Stimulated activated CD4-positive, alpha-beta T cell treated with anti-CD3 and anti-CD28 coated beads, Interleukin-15, amount 100 ng/mL, for 48 hours (primary cell): ENCODE measurements around the gene GRK5.

Source experiments
- DNase-seq, 2 donors: peaks; one replicate each; pipeline ENCODE4 v3.0.0-alpha.2; 2020; ENCODE audit warnings: low read depth in 2 of 2

GRK5 gene

GRCh38 chr10:119360181-119360921 lies 153.0 kb downstream of the GRK5 start:
- no peak for DNase-seq

DNA sequence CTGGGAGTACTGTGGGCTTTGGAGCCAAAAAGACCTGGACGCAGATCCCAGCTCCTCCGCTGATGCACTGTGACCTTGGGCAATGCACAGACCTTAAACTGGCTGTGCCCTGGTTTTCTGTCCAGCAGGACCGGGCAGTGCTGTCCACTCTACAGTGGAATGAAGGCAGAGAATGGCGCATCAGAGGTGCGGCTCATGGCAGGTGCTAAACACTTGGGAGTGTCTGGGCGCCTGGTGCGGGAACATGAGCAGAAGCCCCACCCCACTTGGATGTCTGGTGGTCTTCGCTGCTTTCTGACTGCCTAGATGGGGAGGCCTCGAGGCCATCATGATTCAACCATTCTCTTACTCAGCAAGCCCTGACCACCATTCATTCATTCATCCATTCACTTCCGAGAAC lies 153.7 kb downstream of the GRK5 start:
- no peak for DNase-seq

GRCh38 chr10:119362122-119362521 lies 154.8 kb downstream of the GRK5 start:
- DNase-seq, result no peak

DNA sequence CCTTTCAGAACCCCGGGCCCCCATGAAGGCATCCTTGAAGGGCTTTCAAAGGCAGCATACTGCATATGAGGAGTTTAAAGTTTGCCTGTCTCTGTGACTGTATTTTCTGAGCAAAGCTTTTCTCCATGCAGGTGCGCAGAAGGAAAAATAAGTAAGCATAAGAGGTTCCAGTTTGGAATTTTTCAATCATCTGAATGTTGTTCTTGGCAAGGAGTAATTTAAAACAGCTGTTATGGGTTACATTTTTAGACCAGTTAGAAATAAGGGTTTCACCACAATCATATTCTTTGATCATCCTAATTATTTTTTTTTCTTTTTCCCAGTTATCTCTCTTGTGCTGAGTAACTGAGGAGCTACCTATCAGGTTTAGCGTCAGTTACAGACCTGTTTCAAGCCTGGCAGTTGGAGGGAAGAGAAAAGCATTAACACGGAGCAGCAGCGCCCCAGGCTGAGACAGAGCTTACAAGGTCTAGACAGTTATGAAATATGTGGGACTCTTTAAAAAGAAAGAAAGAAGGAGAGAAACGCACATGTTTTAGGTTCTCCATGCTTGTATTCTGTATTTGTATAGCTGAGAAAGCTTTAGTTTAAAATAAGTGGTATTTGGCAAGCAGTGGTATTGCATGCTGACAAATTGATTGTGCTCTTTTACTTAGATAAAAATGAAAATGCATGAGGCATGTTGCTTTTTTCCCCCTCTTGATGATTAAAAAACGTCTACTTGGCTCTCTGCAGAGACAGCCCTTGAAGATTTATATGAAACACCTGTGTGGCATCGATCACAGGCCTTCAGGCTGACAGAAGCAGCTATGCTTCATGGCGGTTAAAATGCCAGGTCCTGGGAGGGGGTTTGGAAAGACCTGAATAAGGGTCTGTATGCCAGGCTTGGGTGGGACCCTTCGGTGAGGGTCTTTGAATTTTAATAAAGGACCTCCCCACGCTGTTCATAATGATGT lies 157.6 kb downstream of the GRK5 start:
- DNase-seq, result no peak

- DNase-seq, result no peak
Measured at GRCh38 chr10:119365773-119366599, 158.6 kb downstream of the GRK5 start.

- DNase-seq, result no peak
Measured at GRCh38 chr10:119367841-119368549, 160.6 kb downstream of the GRK5 start.

- DNase-seq, result no peak
Measured at GRCh38 chr10:119368581-119368980, 161.2 kb downstream of the GRK5 start.

GRCh38 chr10:119368991-119369869 lies 161.9 kb downstream of the GRK5 start:
- DNase-seq, result no peak

- DNase-seq, result no peak
Measured at GRCh38 chr10:119370111-119370741, 162.9 kb downstream of the GRK5 start.

DNA sequence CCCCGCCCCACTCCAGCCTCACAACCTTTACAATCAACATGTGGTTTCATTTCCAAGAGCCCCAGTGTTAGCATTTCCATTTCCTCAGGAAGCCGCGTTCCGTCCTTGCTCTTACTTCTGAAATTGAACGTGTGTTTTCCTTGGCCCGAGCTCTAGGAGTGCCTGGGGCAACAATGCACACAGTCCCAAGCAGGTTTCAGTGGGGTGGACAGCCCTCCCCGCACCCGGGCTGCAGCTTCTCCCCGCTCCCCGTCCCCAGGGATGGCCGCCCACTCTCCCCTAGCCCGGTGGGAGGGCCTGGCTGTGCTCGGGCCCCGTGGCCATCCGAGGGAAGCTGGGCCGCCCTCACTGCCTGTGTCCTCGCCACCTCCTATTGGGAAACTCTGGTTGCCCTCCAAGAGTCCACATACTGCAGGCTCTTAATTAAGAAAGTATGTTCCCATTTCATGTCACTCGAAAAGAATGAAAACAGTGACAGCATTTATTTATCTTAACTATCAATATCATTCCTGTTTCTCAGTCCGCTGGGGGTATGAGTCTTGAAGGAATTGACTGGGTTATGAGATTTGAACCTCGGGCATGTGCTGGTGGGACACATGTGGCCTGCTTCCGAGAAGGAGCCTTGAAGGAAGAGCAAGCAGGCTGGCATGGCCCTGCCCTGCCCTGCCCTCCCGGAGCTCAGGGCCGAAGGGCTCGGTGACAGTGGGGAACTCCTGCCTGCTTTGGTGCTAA lies 163.8 kb downstream of the GRK5 start:
- DNase-seq, result no peak

GRCh38 chr10:119371704-119372663 lies 164.6 kb downstream of the GRK5 start:
- DNase-seq, result no peak

DNA sequence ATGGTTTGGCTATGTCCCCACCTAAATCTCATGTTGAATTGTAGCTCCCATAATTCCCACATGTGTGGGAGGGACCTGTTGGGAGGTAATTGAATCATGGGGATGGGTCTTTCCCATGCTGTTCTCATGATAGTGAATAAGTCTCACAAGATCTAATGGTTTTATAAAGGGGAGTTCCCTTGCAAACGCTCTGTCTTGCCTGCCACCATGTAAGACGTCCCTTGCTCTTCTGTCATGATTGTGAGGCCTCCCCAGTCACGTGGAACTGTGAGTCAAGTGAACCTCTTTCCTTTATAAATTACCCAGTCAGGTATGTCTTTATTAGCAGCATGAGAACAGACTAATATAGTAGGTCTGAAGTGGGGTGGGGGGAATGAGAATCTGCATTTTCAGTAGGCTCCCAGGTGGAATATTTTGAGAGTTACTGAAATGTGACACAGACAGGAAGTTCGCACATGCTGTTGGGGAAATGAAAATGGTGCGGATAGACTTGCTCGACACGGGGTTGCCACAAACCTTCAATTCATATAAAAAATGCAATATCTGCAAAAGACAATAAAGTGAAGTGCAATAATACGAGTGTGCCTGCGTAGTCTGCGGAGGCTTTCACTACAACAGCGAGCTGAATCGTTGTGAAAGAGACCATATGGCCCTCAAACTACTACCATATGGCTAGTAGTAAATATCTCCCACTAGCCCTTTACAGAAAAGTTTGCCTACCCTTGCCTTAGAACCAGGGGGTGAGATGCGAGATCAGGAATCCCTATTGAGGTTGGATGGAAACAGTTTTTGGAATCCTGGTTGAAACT lies 166.1 kb downstream of the GRK5 start:
- no peak for DNase-seq

DNA sequence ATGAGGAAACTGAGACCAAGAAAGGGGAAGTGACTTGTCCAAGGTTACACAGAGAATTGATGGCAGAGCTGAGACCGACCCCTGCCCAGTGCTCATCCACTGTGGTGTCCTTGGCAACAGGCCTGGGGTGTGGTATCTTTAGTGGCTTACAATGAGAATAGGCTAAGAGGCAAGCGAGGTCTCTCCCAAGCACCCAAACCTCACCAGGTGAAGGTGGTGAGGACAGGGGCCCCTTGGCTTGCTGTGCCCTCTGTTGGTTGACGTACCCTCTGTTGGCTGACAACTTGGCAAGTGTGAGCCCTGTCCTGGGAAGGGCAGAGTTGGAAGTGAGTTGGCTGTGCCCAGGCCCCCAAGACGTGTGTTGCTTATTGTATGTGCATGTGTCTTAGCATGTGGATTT lies 166.9 kb downstream of the GRK5 start:
- DNase-seq, result no peak

- no peak for DNase-seq
Measured at GRCh38 chr10:119375574-119376272, 168.4 kb downstream of the GRK5 start.

DNA sequence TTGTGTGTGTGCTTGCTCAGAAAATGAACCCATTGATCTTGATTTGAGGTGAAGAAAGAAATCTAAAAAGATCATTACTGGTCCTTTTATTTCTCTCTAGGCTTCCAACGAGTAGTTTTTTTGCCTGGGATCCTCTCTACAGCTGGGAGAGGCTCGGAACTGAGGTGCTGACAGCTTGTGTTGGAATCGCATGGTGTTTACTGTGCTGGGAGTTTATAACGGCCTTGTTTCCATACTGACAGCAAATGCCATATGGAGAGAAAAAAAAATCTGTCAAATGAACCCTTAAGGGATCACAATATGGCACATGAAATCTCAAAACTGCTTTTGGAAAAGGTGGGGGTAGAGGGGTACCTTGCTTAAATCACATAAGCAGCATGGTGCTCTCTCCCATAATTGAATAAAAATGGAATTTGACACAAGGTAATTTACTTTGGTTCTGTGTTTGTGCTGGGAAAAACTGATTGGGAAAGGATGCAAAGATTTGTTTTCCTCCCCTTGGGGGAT lies 170.1 kb downstream of the GRK5 start:
- no peak for DNase-seq
